GM10847 (cell line): ENCODE results near the gene PPP1R17.

Experiments used
- POLR2A ChIP-seq: IDR thresholded peaks from 2 replicates; pipeline ENCODE4 v1.6.1; 2011; ENCODE audit not compliant: insufficient read length; ENCODE audit errors: extremely low read depth

The PPP1R17 gene

GRCh38 chr7:31688372-31688771 is 1.4 kb downstream of the PPP1R17 start:
- no peak for TF ChIP-seq POLR2A

- no peak for TF ChIP-seq POLR2A
These were observed 2.0 kb downstream of the PPP1R17 start for GRCh38 chr7:31688996-31689395.

DNA sequence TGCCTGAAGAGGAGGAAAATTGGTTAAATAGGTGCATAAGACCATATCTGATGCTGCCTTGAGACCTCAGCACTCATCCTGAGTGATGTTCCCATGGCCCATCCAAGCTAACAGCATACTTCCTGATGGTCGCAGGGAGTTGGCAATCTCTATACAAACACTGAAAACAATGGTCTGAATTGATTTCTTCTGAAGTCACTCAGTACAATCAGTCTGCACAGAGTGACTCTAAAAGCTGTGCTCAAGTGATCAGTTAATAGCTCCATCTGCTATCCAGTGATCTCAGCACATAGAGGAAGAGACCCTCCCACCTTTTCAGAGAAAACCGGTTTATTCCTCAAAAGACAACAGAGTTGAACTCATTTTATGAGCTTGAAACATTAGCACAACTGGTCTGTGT is 3.9 kb downstream of the PPP1R17 start:
- no peak for TF ChIP-seq POLR2A

DNA sequence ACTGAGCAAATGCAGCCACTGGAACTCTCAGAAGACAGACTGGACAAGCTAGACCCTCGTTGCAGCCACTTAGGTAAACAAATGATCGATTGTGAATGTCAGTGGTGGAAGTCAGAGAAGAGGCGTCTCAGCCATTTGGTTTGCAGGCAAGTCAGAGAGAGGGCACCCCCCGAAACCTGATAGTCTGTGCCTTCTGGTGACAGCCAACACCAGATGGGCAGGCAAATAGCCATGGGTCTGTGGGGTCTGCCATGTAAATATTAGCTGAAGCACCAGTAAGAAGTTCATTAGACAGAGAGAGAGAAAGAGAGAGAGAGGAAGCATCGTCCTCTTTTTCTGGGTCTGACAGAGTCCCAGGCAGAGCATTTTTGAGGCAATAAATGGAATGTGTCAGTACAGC is 5.4 kb downstream of the PPP1R17 start:
- TF ChIP-seq POLR2A = no peak

DNA sequence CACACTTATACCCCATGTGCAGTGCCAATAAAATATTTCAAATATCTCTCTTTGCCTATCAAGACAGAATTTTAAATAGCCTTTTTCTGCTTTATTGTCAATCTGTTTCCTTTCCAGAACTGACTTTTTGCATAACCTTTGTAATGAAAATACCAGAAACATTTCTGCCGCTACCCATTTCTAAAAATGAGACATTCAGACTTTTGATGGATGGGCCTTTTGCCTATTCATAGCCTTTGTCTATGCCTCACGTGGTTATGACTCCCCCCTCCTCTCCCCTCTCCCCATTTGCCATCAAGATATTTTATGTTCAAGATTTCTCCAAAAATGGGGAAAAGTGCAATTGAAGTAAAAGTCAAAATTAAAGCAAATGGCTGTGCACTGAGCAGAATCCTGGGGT is 5.9 kb downstream of the PPP1R17 start:
- no peak for TF ChIP-seq POLR2A

DNA sequence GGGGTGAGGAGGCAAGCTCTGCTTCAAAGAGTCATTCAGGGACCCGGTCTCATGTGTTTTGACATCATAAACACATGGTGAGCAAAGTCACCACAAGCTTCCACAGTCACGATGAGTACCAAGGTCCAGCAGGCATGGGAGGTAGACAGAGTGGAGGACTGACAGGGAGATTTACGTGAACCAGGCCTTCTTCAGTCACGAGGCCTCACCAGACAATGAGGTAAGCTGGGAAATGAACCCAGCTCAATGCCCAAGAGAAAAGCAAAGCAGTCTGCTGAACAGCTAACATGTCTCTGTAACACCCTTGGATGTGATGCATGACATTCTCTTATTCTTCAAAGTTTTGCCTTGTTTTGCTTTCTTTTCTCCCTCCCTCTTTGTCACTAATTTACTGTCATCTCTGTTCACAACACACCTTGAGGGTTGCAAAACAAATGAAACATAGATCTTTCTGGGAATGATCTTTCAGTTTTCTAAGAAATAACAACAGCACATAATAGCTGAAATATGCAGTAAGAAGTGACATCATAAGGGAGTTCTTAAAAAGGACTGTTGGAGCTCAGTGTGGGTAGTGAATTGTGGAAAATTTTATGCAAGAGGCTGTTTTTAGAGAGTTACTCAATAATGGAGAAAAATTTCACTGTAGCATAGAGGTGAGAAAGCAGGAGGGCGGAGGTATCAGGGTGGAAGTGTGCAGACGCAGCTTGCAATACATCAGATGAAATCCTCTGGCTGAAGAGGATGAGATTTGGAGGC is 9.0 kb downstream of the PPP1R17 start:
- no peak for TF ChIP-seq POLR2A

GRCh38 chr7:31699050-31699449 is 12.0 kb downstream of the PPP1R17 start:
- no peak for TF ChIP-seq POLR2A

DNA sequence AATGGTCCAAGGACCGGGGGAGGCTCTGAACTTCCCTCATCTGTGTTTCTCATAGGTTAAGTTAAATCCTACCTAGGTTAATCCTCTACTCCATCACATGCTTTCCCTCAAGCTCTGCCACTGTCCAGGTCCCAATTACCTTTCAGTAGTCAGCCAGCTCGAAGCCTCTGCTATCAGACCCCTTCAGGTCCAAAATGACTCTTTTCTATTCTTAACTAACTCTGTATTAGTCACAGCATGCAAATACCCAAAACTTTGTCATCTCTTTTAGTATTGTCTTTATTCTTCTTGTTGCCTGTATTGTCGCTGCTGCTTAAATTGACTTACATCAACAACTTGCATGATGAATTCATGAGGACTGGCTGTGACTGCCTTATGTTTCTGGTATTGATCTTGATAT is 15.3 kb downstream of the PPP1R17 start:
- TF ChIP-seq POLR2A = no peak

GRCh38 chr7:31705377-31705776 is 18.4 kb downstream of the PPP1R17 start:
- TF ChIP-seq POLR2A = no peak

GRCh38 chr7:31707089-31707488 is 20.1 kb downstream of the PPP1R17 start:
- TF ChIP-seq POLR2A = no peak

- TF ChIP-seq POLR2A = no peak
These were observed 23.2 kb downstream of the PPP1R17 start for GRCh38 chr7:31710171-31710570.

DNA sequence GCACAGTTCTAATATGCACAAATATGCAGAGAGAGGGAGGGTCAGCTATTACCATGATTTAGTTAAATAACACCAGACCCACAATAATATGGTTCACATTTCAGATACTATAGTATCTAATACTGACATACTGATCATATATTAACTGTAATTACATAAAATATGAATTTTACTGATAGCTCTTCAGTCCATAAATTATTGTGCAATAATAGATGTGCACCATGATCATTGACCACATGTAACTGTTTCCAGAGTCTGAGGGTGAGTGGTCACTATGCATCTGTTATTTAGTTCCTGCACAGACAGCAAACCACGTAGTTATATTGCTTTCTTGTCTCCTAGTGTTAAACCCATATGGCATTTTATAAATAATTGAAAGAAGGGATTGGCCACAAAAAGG is 29.3 kb downstream of the PPP1R17 start:
- TF ChIP-seq POLR2A = no peak

DNA sequence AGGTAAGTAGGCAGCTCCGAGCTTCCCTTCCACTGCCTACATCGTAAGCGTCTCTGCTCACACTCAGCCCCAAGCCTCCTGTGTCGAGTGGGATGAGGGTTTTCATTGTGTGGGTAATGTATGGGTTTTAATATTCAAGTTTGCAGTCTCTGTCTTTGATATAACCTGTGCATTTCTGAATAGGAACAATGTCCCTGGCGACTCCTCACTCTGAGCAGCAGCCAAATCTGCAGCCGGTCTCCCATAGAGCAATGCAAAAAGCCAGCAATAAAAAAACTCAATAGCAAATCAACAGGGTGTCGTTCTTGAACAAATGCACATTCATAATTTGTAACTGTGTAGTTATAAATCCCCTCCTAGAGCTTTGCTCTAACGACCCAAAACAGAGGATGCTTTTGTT is 33.4 kb downstream of the PPP1R17 start:
- TF ChIP-seq POLR2A = no peak

DNA sequence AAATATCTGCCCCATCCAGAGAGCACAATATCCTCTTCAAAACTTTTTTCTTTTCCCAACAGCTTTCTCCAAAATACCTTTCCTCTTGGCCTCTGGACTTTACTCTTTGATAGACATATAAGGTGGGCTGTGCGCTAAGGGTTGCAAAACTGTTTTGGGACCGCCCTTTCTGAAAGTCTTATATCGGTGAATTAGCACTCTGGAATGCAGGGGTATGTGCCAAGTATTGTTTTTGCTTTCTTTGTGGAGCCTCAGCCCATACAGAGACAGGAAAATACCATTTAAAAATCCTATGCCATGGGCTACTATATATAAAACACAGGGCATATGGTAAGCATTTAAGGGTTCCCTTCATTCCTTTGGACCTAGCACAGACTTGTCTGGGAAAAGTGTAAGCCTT is 37.7 kb downstream of the PPP1R17 start:
- TF ChIP-seq POLR2A = no peak

GRCh38 chr7:31729195-31729804 is 42.3 kb downstream of the PPP1R17 start:
- no peak for TF ChIP-seq POLR2A

DNA sequence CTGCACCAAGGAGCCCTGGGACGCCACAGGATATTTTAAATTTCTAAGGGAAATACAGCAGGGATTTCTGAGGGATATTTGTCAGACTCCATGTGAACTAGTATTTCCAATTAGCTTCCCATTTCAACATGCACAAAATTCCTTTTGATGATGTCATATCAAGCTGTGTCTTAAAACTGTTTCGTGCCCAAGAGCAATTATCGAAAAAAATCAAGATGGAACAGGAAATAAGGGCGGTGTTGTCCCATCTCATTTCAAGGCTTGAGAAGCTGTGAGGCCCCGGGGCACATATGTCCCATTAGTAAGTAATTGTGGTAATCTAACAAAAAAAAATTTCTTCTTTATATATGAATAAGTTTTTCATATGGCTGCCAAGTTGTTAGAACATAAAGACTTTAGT is 47.4 kb downstream of the PPP1R17 start:
- TF ChIP-seq POLR2A = no peak
